Coronary artery (tissue), 2 donors: ENCODE results near the gene C1QTNF8.

Experiments
- DNase-seq: peaks from one replicate; pipeline ENCODE4 v3.0.0-alpha.2; 2017; ENCODE audit warnings: low spot score
- H3K27ac ChIP-seq, 2 donors: fragments of 200-600 bp; sonication (generic); one replicate each; pipeline ENCODE4 v1.5.1; 2016 to 2019
- H3K4me3 ChIP-seq: fragments of 200-600 bp; sonication (generic); 2 replicates; pipeline ENCODE4 v1.5.1; 2016; ENCODE audit warnings: mild to moderate bottlenecking, moderate library complexity
- TF ChIP-seq, protein P1 (sequence below): fragments of 200-600 bp; sonication (generic); IDR thresholded peaks from one replicate; pipeline ENCODE4 v1.5.1; 2019; ENCODE audit warnings: antibody characterized with exemption

Gene C1QTNF8

DNA sequence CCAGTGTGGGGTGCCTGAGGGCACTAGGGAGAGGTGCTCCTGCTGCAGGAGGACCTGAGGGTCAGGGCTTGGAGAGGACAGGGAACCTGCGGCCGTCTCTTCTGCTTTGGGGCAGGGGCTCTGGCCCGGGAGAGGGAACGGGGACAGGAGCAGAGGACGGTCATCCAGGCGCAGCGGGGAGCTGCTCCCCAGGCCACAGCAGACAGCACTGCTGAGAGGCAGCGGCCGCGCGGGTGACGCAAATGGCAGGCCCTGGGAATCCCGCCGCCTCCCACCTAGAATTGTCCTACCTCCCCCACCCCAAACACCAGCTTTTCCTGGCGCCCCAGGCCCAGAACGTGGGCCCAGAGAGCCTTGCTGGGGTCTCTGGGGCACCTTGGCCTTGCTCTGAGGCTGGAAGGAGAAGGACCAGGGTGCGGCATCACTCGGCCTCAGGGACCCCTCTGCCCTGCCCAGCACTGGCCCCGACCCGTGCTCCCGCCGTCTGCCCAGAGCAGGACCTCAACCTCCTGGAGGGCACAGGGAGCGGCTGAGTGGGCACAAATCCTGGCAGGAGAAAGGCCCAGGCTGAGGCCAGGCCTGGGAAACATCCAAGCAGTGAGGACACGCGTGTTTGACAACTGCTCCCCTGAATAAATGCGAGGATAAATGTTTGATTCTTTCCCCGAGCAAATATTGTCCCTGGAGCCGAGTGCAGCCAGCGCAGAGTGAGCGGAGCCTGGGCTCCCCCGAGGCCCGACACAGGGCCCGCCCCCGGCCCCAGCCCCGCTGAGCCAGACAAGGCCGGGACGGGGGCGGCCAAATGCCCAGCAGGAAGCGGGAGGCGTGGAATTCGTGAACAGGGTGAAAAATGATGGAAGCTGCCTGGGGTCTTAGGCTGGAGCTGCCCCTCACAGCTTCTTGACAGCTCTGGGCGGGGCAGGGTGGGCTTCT is 15.0 kb downstream of the C1QTNF8 start:
- no peak for DNase-seq
- H3K27ac ChIP-seq: peak overlapping the region in 1 of 2 donors; percentile 67
- H3K4me3 ChIP-seq: peak overlapping the region; percentile 1
- TF ChIP-seq, protein P1, sequence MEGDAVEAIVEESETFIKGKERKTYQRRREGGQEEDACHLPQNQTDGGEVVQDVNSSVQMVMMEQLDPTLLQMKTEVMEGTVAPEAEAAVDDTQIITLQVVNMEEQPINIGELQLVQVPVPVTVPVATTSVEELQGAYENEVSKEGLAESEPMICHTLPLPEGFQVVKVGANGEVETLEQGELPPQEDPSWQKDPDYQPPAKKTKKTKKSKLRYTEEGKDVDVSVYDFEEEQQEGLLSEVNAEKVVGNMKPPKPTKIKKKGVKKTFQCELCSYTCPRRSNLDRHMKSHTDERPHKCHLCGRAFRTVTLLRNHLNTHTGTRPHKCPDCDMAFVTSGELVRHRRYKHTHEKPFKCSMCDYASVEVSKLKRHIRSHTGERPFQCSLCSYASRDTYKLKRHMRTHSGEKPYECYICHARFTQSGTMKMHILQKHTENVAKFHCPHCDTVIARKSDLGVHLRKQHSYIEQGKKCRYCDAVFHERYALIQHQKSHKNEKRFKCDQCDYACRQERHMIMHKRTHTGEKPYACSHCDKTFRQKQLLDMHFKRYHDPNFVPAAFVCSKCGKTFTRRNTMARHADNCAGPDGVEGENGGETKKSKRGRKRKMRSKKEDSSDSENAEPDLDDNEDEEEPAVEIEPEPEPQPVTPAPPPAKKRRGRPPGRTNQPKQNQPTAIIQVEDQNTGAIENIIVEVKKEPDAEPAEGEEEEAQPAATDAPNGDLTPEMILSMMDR: no peak

DNA sequence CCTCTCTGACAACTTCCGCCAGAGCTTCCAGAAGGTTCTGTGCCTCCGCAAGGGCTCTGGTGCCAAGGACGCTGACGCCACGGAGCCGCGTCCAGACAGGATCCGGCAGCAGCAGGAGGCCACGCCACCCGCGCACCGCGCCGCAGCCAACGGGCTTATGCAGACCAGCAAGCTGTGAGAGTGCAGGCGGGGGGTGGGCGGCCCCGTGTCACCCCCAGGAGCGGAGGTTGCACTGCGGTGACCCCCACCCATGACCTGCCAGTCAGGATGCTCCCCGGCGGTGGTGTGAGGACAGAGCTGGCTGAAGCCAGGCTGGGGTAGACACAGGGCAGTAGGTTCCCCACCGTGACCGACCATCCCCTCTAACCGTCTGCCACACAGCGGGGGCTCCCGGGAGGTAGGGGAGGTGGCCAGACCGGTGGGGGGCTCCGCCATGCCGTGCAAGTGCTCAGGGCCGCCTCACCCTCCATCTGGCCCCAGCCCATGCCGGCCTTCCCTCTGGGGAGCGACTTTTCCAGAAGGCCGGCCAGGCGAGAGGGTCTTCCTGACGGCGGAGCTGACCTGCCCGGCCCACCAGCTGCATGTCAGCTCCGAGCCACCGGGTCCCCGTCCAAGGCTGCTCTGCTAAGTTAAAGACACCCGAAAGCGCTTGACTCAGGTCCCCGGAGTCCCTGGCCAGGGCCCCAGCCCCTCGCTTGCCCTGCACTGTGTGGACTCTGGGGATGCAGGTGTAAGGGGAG is 16.1 kb downstream of the C1QTNF8 start:
- no peak overlapping the region for H3K4me3 ChIP-seq
- no peak overlapping the region for H3K27ac ChIP-seq
- TF ChIP-seq, protein P1: no peak
- no peak for DNase-seq

DNA sequence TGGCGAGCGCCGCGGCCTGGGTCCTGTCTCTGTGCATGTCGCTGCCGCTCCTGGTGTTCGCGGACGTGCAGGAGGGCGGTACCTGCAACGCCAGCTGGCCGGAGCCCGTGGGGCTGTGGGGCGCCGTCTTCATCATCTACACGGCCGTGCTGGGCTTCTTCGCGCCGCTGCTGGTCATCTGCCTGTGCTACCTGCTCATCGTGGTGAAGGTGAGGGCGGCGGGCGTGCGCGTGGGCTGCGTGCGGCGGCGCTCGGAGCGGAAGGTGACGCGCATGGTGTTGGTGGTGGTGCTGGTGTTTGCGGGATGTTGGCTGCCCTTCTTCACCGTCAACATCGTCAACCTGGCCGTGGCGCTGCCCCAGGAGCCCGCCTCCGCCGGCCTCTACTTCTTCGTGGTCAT is 16.7 kb downstream of the C1QTNF8 start:
- Histone ChIP-seq H3K4me3 (peak overlapping the region; percentile 47), H3K27ac (no peak overlapping the region)
- DNase-seq: no peak
- TF ChIP-seq, protein P1: no peak

DNA sequence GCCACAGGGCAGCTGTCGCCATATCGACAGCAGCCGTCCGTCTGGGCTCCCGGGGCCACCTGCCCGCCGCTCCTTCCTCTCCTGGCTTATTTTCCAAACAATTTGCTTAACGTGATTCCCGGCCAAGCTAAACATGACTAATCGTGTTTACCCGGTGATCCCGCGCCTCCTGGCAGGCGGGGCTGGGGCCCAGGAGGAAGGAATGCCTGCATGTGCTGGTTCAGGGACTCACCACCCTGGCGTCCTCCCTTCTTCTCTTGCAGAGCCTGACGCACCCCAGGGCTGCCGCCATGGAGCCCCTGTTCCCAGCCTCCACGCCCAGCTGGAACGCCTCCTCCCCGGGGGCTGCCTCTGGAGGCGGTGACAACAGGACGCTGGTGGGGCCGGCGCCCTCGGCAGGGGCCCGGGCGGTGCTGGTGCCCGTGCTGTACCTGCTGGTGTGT is 17.4 kb downstream of the C1QTNF8 start:
- TF ChIP-seq, protein P1: no peak
- peak; percentile 91 for DNase-seq
- peak overlapping the region; percentile 47 for H3K4me3 ChIP-seq
- H3K27ac ChIP-seq: peak overlapping the region in 1 of 2 donors; percentile 72

DNA sequence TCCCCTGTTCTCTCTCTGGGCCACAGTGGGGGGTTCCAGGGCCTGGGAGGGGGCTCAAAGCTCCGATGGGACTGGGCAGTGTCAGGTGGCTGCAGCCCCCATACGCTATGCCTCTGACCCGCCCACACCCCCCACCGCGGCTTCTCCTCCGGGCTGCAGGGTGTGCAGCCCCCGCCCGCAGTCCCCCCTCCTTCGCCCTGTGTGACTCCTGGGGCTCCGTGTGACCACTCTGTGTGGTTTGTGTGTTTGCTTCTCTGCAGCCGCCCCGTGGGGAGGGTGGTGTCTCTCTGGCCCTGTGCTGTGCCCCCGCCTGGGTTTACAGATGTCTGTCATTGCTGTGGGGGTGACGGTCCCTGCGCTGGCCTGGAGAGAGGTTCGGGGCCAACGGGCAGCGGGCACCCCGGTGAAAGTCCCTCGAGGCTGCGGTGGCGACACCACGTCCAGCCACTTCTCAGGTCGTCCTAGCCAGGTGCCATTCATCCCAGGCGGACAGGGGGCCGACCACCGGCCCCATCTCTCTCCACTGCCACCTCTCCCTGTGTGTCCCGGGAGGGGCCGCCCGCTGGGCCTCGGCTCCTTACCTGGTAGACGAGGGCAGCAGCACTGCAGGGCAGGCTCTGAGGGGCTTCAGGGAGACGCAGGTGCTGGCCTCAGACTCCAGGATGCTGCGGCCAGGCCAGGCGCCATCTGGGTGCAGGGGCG is 18.0 kb downstream of the C1QTNF8 start:
- Histone ChIP-seq H3K27ac (peak overlapping the region in 1 of 2 donors; percentile 51), H3K4me3 (peak overlapping the region; percentile 38)
- DNase-seq: no peak
- TF ChIP-seq, protein P1: no peak

DNA sequence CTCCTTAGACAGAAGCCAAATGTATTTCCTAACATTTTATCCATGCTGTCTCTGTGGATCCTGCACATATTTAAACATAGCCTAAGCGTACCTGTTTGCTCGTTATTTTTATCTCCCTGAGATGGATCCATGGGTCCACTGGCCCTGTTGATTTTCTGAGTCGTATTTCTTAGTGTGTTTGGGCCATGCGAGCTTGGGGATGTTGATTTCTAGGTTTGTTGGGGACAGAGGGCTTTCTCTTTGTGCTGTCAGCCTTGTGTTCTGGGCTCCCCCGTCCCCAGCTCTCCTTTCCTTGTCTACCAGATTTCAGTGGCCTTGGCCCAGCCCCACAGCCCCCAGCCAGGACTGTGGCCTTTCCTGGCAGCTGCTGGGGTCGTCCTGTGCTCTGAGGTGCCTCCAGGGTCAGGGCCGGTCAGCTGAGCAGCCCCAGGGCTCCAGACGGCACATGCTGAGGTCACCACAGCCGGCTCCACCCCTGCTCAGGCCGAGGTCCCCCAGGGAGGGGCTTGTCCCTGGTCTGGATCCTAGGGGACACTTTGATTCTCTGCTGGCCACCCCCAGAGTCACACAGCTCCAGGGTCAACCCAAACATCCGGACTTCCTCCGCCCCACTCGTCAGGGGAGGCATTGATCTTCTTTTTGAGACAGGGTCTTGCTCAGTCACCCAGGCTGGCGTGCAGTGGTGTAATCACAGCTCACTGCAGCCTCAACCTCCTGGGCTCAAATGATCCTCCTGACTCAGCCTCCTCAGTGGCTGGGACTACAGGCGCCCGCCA is 19.1 kb downstream of the C1QTNF8 start:
- TF ChIP-seq, protein P1: no peak
- H3K4me3 ChIP-seq: no peak overlapping the region
- no peak for DNase-seq
- H3K27ac ChIP-seq: no peak overlapping the region
